Heart right ventricle (tissue), 16 donors: ENCODE data around the gene PLCB2. TPM values are rescaled to one million over a fixed set of nuclear protein-coding genes. Genes with fewer than 3 reads are reported as not detected.

Experiments
- ATAC-seq, 8 donors: fragments of 200-7000 bp; cut with Tn5 transposase; one replicate each; pipeline ENCODE4 v1.9.1; 2020; ENCODE audit warnings: mild to moderate bottlenecking in 8 of 8, moderate library complexity in 8 of 8, moderate number of reproducible peaks in 1 of 8
- DNase-seq, 2 donors: peaks; one replicate each; pipeline ENCODE4 v3.0.0-alpha.2; 2020
- H3K27ac ChIP-seq, 10 donors: fragments of 200-600 bp; sonication (generic) in 2 of 10; one replicate each; pipeline versions ENCODE4 v1.5.0 to v1.8.0; 2020 to 2022; ENCODE audit warnings: mild to moderate bottlenecking in 3 of 10
- H3K27me3 ChIP-seq, 7 donors: fragments of 200-600 bp; one replicate each; pipeline ENCODE4 v1.8.0; 2021 to 2022; ENCODE audit warnings: mild to moderate bottlenecking in 2 of 7
- H3K36me3 ChIP-seq, 9 donors: fragments of 200-600 bp; sonication (generic) in 1 of 9; one replicate each; pipeline versions ENCODE4 v1.5.0 to v1.8.0; 2020 to 2022; ENCODE audit warnings: mild to moderate bottlenecking in 2 of 9
- H3K4me1 ChIP-seq, 9 donors: fragments of 200-600 bp; sonication (generic) in 1 of 9; one replicate each; pipeline versions ENCODE4 v1.5.0 to v1.8.0; 2020 to 2022; ENCODE audit warnings: mild to moderate bottlenecking in 4 of 9
- H3K4me3 ChIP-seq, 10 donors: fragments of 200-600 bp; sonication (generic) in 2 of 10; one replicate each; pipeline versions ENCODE4 v1.5.0 to v1.8.0; 2020 to 2022; ENCODE audit warnings: mild to moderate bottlenecking in 7 of 10, moderate library complexity in 2 of 10
- H3K9me3 ChIP-seq, 11 donors: fragments of 200-600 bp in 10 of 11; sonication (generic) in 2 of 11; one replicate each; pipeline versions ENCODE4 v1.5.0 to v1.8.0; 2013 to 2022; ENCODE audit warnings: mild to moderate bottlenecking in 2 of 11, control low read depth in 1 of 11, moderate library complexity in 1 of 11
- WGBS, 2 donors: extraction: QIAGEN DNeasy Blood & Tissue Kit; methylation state at CpG; one replicate each; pipeline ENCODE4 v1.1.7; 2013; ENCODE audit warnings: inconsistent platforms in 1 of 2; 5-methylcytosine and 5-hydroxymethylcytosine counted together
- intact Hi-C, 10 donors: fragments of 100-400 bp; cut with DNase I; formaldehyde crosslinking; loops; one replicate each; pipeline versions ENCODE4 v1.11.1 to v1.14.2; 2022
- polyA plus RNA-seq, 2 donors: library from polyadenylated mRNA; stranded (reverse); fragments of 200-250 nt; gene quantifications; one replicate each; pipeline ENCODE4 v1.2.3, GENCODE V29; 2013
- total RNA-seq, 10 donors: library from RNA; stranded (reverse); fragmentation: NEBNext Ultra II Directional in 3 of 10; extraction: Animal tissue kit (Norgen Biotek cat#: 25700) in 3 of 10; gene quantifications; one replicate each; pipeline versions ENCODE4 v1.2.1 to v1.2.4, GENCODE V29; 2021 to 2023
- TF ChIP-seq, protein P1 (sequence below), 9 donors: fragments of 200-600 bp; sonication (generic) in 2 of 9; IDR thresholded peaks; one replicate each; pipeline versions ENCODE4 v1.5.0 to v1.8.0; 2021 to 2022; ENCODE audit warnings: antibody characterized with exemption in 9 of 9, mild to moderate bottlenecking in 5 of 9, moderate library complexity in 1 of 9
- donor health status: Arrhythmogenic right ventricular cardiomyopathy.
- donor health status: ischemic (EF 13 %, LVEDD 7.1; RV severe dilation, severe dysfunction).
- donor health status: healthy with polysubstance abuse.
- donor health status: DM: no; HTN: yes; CAD: no.
- donor health status: DM: no; HTN: no; CAD: no.
- donor health status: ischemic (EF 25% LVEDD 6.9; RV normal size, moderate dysfunction).
- donor health status: ischemic (EF 25% LVEDD 5.7; RV mildly dilated, moderate dysfunction).
- donor health status: healthy.
- donor health status: DM: yes; HTN: yes; CAD: no.
- donor health status: Ischemic cardiomyopathy.
- donor health status: ischemic (EF 35%, LVEDD 5.7; RV mildly dilated, moderate dysfunction).
- donor health status: nonischemic (EF 11% LVEDD 7.7; RV severe dilation, severe dysfunction).
- donor health status: DM: yes; HTN: yes; CAD: no.
- donor health status: PGD.
- donor health status: ischemic (EF 29% LVEDD 5.4; RV normal size, mild dysfunction).
- donor health status: nonischemic (EF 23%, LVEDD 6.1; RV moderate dilation, normal function).

PLCB2 gene
- total and polyA plus RNA-seq, 12 donors, result 1.2 to 24.4 (median 4.9) TPM

DNA sequence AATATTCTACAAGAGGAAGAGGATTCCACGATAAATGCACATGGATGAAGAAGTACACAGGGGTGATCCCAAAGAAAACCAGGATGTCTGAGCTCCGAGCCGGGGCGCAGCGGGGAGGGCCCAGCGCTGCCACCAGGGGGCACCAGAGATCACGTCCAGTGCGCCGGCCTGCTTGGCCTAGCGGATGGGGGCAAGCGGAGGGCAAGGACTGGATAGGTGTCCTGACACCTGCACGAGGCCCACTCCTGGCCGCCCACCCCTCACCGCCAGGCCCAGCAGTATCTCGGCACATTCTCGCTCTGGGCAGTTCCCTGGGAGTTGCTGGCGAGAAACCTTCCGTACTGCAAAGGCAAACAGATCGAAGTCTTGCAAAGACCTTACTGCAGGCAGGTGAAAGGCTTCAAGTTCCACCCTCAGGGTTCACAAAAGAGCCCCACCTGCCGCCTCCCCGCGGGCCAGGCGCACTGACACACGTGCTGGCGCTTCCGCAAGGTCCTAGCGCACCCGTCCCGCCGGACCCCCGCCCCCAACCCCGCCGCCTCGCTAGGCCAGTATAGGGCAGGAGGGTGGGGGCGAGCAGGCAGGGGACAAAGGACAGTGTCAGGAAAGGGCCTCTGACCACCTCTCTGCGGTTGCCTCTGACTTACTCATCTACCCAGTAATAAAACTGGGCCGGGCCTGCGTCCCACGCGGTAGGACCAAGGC, 28.1 kb downstream of the PLCB2 start:
- no peaks in the 10 kb centered on the region for H3K9me3 ChIP-seq
- intact Hi-C loops, result loop anchor here (1.0 to 10.0 kb wide), 9 partner anchors 25 to 165 kb away; no protein-coding TSS in a partner anchor
- peaks cover 13 to 57% (median 32%) of the 10 kb centered on the region in 9 donors for H3K4me1 ChIP-seq
- DNase-seq (peak; percentile 69 to 82), ATAC-seq (peak; percentile 48 to 81 (median 74))
- H3K4me3 ChIP-seq, result no peak overlapping the region
- 22 to 26% methylated on average over 40 of the region's 40 CpGs for WGBS, 2 donors
- no peak overlapping the region for H3K27ac ChIP-seq
- H3K27me3 ChIP-seq, result peaks cover 15 to 74% (median 66%) of the 10 kb centered on the region in 7 donors
- TF ChIP-seq, protein P1, sequence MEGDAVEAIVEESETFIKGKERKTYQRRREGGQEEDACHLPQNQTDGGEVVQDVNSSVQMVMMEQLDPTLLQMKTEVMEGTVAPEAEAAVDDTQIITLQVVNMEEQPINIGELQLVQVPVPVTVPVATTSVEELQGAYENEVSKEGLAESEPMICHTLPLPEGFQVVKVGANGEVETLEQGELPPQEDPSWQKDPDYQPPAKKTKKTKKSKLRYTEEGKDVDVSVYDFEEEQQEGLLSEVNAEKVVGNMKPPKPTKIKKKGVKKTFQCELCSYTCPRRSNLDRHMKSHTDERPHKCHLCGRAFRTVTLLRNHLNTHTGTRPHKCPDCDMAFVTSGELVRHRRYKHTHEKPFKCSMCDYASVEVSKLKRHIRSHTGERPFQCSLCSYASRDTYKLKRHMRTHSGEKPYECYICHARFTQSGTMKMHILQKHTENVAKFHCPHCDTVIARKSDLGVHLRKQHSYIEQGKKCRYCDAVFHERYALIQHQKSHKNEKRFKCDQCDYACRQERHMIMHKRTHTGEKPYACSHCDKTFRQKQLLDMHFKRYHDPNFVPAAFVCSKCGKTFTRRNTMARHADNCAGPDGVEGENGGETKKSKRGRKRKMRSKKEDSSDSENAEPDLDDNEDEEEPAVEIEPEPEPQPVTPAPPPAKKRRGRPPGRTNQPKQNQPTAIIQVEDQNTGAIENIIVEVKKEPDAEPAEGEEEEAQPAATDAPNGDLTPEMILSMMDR (IDR thresholded peaks at IDR 0.05), result peak; percentile 97 to 100 (median 99)
- no peaks in the 10 kb centered on the region for H3K36me3 ChIP-seq

DNA sequence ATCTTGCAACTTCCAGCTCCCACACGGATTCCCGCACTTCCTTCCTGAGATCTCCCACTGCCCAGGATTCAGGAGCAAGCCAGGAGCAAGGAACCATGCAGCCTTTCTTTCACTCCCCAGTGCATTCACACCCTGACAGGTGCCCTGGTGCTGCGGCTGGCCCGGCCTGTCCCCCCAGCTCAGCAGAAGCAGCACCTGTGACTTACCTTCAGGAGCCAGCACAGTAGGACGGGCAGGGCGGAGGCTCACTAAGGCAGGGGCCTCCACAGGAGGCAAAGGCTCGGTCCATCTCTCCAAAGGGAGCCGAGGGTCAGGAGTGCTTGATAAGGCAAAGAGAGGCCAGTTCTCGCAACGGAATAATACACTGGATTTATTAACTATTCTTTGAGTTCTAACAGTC, 29.7 kb downstream of the PLCB2 start:
- Histone ChIP-seq H3K27ac (no peak overlapping the region), H3K27me3 (peaks cover 15 to 59% (median 53%) of the 10 kb centered on the region in 7 donors), H3K9me3 (no peaks in the 10 kb centered on the region), H3K36me3 (no peaks in the 10 kb centered on the region), H3K4me3 (no peak overlapping the region), H3K4me1 (peaks cover 11 to 51% (median 28%) of the 10 kb centered on the region in 9 donors)
- intact Hi-C loops, result loop anchor here in 6 of 10 donors (2.0 to 10.0 kb wide), 4 partner anchors 34 to 163 kb away; no protein-coding TSS in a partner anchor
- ATAC-seq (no peak), DNase-seq (no peak)
- TF ChIP-seq, protein P1 (IDR thresholded peaks at IDR 0.05), result no peak
- WGBS, 2 donors, result 59% methylated on average over 10 of the region's 10 CpGs

DNA sequence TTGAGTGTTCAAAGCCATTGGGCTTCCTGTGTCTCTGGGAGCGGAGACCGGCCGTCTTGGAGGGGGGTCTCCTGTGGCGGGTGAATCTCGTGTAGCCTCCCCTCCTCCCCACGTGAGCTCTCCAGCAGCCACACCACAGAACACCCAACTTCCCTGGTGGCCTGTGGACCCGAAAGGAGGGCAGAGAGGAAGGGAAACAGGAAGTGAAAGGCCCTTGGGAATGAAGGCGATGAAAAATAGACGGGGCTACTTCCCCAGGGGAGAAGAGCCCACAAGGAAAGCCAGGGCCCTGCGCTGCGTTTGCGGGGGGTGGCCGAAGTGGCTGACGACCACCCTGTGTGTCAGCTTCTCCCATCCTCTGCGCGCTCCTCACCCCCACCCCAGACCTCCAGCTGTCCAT, 30.3 kb downstream of the PLCB2 start:
- Histone ChIP-seq H3K4me1 (peaks cover 5 to 46% (median 22%) of the 10 kb centered on the region in 9 donors), H3K36me3 (no peaks in the 10 kb centered on the region), H3K27ac (no peak overlapping the region), H3K9me3 (no peaks in the 10 kb centered on the region), H3K27me3 (peaks cover 11 to 54% (median 48%) of the 10 kb centered on the region in 7 donors), H3K4me3 (no peak overlapping the region)
- DNase-seq, result no peak
- 34 to 60% methylated on average over 16 of the region's 16 CpGs for WGBS, 2 donors
- TF ChIP-seq, protein P1 (IDR thresholded peaks at IDR 0.05), result no peak
- ATAC-seq, result no peak
- intact Hi-C loops, result loop anchor here in 4 of 10 donors (5.0 to 10.0 kb wide), 3 partner anchors 35 to 163 kb away; no protein-coding TSS in a partner anchor

DNA sequence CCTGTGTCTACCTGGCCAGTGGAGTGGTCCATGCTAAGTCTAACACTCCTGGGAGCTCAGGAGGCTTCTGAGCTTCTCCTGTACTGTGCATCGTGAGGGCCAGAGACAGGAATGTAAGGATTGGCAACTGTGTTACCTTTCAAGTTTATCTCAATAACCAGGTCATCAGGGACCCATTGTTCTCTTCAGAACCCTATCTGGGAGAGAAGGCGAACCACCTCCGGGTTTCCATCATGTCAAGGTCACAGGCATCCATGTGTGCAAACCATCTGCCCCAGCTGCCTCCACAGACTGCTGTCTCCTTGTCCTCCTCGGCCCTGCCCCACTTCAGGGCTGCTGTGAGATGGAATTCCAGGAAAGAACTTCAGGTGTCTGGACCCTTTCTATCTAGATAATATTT, 30.8 kb downstream of the PLCB2 start:
- H3K27me3 ChIP-seq, result peaks cover 8 to 48% (median 42%) of the 10 kb centered on the region in 7 donors
- H3K4me3 ChIP-seq, result no peak overlapping the region
- 44 to 55% methylated on average over 4 of the region's 4 CpGs for WGBS, 2 donors
- H3K9me3 ChIP-seq, result no peaks in the 10 kb centered on the region
- TF ChIP-seq, protein P1 (IDR thresholded peaks at IDR 0.05), result no peak
- no peaks in the 10 kb centered on the region for H3K36me3 ChIP-seq
- no peak for DNase-seq
- intact Hi-C loops, result loop anchor here in 4 of 10 donors (5.0 to 10.0 kb wide), 3 partner anchors 35 to 162 kb away; no protein-coding TSS in a partner anchor
- H3K27ac ChIP-seq, result no peak overlapping the region
- no peak for ATAC-seq
- peaks cover under 1 to 42% (median 17%) of the 10 kb centered on the region in 9 donors for H3K4me1 ChIP-seq
